Measurements from ENCODE around the gene TBX1. TPM values are rescaled to one million over a fixed set of nuclear protein-coding genes. Genes with fewer than 3 reads are reported as not detected.

The TBX1 gene
- total and polyA plus RNA-seq, 10 of the 15 experiments (the other 5 are each of a cell fraction or from before 2014, with no cell fraction given) = not detected

DNA sequence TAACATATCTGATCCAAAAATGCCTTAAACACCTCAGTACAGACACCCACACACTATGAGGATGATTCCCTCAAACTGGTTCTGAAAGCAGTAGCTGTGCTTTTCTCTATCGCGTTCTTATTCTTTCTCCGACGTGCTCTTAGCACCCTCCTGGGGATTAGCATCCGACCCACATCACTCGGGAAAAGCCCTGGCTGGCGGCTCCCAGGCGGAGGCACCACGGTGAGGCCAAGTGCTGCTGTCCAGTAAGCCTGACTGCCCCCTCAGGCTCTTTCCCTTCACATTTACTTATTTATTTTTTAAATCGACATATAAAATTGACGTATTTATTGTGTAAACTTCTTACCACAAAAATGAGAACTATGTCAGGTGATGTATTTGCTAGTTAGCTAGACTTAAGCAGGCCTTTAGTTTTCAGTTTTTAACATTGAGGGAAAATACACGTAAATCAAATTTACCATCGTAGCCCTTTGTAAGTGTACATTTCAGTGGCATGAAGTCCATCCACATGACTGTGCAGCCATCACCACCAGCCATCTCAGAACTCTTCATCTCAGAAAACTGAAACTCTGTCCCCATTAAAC lies 19.2 kb downstream of the TBX1 start:
- ChIA-PET POLR2A (interaction anchor here (0.6 kb wide), 1 partner anchor 52 kb away, joined by 4 read pairs; no protein-coding TSS in a partner anchor), RAD21 (ENCODE audit: unreplicated experiment) (no interaction called here), CTCF (interaction anchor here (1.4 kb wide), 1 partner anchor 49 kb away, joined by 5 read pairs; no protein-coding TSS in a partner anchor), SMC1A (ENCODE audit: uncharacterized antibody, unreplicated experiment) (no interaction called here)
- intact Hi-C loops (cut with micrococcal nuclease; ENCODE audit: unreplicated experiment) (no loop called here), in situ Hi-C loops (cut with MboI) (no loop called here)
- Histone ChIP-seq H3K4me2 (ENCODE audit: control insufficient read depth, insufficient read depth) (no peak overlapping the region), H3K36me3 (ENCODE audit: control insufficient read depth in 2 of 2, insufficient read depth in 2 of 2, low read length in 1 of 2) (no peaks in the 10 kb centered on the region), H4K20me1 (ENCODE audit: control insufficient read depth, insufficient read depth) (no peaks in the 10 kb centered on the region), H3K9me3 (replicated peaks; ENCODE audit: control insufficient read depth, insufficient read depth, low read length) (no peaks in the 10 kb centered on the region), H3K27ac (ENCODE audit: control insufficient read depth, insufficient read depth) (no peak overlapping the region), H3K79me2 (ENCODE audit: control insufficient read depth, insufficient read depth, low read length) (no peaks in the 10 kb centered on the region), H3K4me3 (no peak overlapping the region), H3K4me1 (ENCODE audit: control insufficient read depth, insufficient read depth, low read length) (no peaks in the 10 kb centered on the region), H2AFZ (ENCODE audit: control insufficient read depth, low read depth, low read length) (no peak overlapping the region), H3K9ac (ENCODE audit: control insufficient read depth, insufficient read depth, low read length) (no peak overlapping the region), H3K27me3 (replicated peaks in 1 of 2; ENCODE audit: control insufficient read depth in 2 of 2, insufficient read depth in 2 of 2, low read length in 1 of 2) (peaks cover 0 to 2% of the 10 kb centered on the region in 2 experiments; a peak in 1 of 4 replicates)
- ATAC-seq = no peak
- no peak for FAIRE-seq
- WGBS (ENCODE audit: insufficient coverage, insufficient replicate concordance, low lambda C conversion rate, missing lambda C conversion rate) = 54% methylated on average over 13 of the region's 13 CpGs
- TF ChIP-seq, protein P1, sequence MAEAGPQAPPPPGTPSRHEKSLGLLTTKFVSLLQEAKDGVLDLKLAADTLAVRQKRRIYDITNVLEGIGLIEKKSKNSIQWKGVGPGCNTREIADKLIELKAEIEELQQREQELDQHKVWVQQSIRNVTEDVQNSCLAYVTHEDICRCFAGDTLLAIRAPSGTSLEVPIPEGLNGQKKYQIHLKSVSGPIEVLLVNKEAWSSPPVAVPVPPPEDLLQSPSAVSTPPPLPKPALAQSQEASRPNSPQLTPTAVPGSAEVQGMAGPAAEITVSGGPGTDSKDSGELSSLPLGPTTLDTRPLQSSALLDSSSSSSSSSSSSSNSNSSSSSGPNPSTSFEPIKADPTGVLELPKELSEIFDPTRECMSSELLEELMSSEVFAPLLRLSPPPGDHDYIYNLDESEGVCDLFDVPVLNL (IDR thresholded peaks at IDR 0.05; ENCODE audit: low read depth, low read length) = no peak
- no peak for TF ChIP-seq RFX5 (IDR thresholded peaks at IDR 0.05; ENCODE audit: low read depth, low read length)
- TF ChIP-seq MEF2B (IDR thresholded peaks at IDR 0.05; ENCODE audit: partially characterized antibody, poor library complexity, severe bottlenecking) = no peak
- TF ChIP-seq BCL11A (IDR thresholded peaks at IDR 0.05; ENCODE audit: low read depth, low read length) = no peak
- TF ChIP-seq FOXK2 (IDR thresholded peaks at IDR 0.05) = no peak
- no peak for TF ChIP-seq POU2F2 (IDR thresholded peaks at IDR 0.05; ENCODE audit: borderline replicate concordance, low read depth, low read length)
- no peak for TF ChIP-seq ZNF622 (IDR thresholded peaks at IDR 0.05)
- TF ChIP-seq, protein P2, sequence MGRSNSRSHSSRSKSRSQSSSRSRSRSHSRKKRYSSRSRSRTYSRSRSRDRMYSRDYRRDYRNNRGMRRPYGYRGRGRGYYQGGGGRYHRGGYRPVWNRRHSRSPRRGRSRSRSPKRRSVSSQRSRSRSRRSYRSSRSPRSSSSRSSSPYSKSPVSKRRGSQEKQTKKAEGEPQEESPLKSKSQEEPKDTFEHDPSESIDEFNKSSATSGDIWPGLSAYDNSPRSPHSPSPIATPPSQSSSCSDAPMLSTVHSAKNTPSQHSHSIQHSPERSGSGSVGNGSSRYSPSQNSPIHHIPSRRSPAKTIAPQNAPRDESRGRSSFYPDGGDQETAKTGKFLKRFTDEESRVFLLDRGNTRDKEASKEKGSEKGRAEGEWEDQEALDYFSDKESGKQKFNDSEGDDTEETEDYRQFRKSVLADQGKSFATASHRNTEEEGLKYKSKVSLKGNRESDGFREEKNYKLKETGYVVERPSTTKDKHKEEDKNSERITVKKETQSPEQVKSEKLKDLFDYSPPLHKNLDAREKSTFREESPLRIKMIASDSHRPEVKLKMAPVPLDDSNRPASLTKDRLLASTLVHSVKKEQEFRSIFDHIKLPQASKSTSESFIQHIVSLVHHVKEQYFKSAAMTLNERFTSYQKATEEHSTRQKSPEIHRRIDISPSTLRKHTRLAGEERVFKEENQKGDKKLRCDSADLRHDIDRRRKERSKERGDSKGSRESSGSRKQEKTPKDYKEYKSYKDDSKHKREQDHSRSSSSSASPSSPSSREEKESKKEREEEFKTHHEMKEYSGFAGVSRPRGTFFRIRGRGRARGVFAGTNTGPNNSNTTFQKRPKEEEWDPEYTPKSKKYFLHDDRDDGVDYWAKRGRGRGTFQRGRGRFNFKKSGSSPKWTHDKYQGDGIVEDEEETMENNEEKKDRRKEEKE (IDR thresholded peaks at IDR 0.05) = no peak
- no peak for TF ChIP-seq MYC (IDR thresholded peaks at IDR 0.05; ENCODE audit: insufficient read depth, insufficient read length, insufficient replicate concordance, low read length, severe bottlenecking)
- TF ChIP-seq SUZ12 (IDR thresholded peaks at IDR 0.05; ENCODE audit: unreplicated experiment) = no peak
- TF ChIP-seq ZNF384 (IDR thresholded peaks at IDR 0.05; ENCODE audit: borderline replicate concordance, low read depth, low read length) = no peak
- no peak for TF ChIP-seq FOS (IDR thresholded peaks at IDR 0.05; ENCODE audit: borderline replicate concordance, extremely low read depth, insufficient read length)
- TF ChIP-seq, protein P3, sequence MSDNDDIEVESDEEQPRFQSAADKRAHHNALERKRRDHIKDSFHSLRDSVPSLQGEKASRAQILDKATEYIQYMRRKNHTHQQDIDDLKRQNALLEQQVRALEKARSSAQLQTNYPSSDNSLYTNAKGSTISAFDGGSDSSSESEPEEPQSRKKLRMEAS (IDR thresholded peaks at IDR 0.05; ENCODE audit: low read depth, low read length) = no peak
- TF ChIP-seq, protein P4, sequence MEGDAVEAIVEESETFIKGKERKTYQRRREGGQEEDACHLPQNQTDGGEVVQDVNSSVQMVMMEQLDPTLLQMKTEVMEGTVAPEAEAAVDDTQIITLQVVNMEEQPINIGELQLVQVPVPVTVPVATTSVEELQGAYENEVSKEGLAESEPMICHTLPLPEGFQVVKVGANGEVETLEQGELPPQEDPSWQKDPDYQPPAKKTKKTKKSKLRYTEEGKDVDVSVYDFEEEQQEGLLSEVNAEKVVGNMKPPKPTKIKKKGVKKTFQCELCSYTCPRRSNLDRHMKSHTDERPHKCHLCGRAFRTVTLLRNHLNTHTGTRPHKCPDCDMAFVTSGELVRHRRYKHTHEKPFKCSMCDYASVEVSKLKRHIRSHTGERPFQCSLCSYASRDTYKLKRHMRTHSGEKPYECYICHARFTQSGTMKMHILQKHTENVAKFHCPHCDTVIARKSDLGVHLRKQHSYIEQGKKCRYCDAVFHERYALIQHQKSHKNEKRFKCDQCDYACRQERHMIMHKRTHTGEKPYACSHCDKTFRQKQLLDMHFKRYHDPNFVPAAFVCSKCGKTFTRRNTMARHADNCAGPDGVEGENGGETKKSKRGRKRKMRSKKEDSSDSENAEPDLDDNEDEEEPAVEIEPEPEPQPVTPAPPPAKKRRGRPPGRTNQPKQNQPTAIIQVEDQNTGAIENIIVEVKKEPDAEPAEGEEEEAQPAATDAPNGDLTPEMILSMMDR (IDR thresholded peaks at IDR 0.05 in 2 of 3, conservative IDR thresholded peaks at IDR 0.05 in 1 of 3; ENCODE audit: control insufficient read depth in 2 of 3, extremely low read depth in 1 of 3, insufficient read depth in 1 of 3, low read depth in 3 of 3, low read length in 3 of 3) = no peak
- no peak for TF ChIP-seq YBX1 (IDR thresholded peaks at IDR 0.05)
- TF ChIP-seq SUPT20H (IDR thresholded peaks at IDR 0.05; ENCODE audit: borderline replicate concordance, control insufficient read depth, low read depth, low read length) = no peak
- TF ChIP-seq SMARCA5 (IDR thresholded peaks at IDR 0.05) = no peak
- TF ChIP-seq CHD4 (IDR thresholded peaks at IDR 0.05) = no peak
- DNase-seq (ENCODE audit: low read depth, low spot score) = no peak
- BruUV-seq (replicated peaks) = no TSS peak
